WI38 (cell line): ENCODE data around the gene TPI1.

Experiments
- H3K4me3 ChIP-seq: 2 replicates; pipeline ENCODE4 v1.5.1; 2011; ENCODE audit warnings: low read depth, mild to moderate bottlenecking, control low read depth, low read length
- TF ChIP-seq, protein P1 (sequence below): IDR thresholded peaks from 2 replicates; pipeline ENCODE4 v1.5.1; 2012; ENCODE audit warnings: low read depth, mild to moderate bottlenecking, control low read depth, low read length

The TPI1 gene

DNA sequence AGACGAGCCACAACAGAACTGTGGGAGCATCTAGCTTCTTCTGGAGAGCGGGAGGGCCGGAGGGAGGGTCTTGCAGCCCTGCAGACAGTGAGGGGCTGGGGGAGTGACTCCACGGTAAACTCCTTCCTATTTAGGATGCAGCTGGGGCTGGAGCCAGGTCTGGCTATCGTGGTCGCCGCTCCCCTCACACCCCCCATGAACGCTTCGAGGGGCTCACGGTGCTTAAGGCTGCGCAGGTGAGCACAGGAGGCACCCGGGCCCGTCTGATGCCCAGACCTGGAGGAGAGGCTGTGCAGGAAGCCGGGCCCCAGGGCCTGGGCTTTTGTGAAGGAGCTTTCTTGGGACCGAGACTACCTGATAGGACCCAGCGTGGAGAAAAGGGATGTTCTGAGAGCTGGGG, 30.5 kb upstream of the TPI1 start:
- no peak overlapping the region for H3K4me3 ChIP-seq
- TF ChIP-seq, protein P1, sequence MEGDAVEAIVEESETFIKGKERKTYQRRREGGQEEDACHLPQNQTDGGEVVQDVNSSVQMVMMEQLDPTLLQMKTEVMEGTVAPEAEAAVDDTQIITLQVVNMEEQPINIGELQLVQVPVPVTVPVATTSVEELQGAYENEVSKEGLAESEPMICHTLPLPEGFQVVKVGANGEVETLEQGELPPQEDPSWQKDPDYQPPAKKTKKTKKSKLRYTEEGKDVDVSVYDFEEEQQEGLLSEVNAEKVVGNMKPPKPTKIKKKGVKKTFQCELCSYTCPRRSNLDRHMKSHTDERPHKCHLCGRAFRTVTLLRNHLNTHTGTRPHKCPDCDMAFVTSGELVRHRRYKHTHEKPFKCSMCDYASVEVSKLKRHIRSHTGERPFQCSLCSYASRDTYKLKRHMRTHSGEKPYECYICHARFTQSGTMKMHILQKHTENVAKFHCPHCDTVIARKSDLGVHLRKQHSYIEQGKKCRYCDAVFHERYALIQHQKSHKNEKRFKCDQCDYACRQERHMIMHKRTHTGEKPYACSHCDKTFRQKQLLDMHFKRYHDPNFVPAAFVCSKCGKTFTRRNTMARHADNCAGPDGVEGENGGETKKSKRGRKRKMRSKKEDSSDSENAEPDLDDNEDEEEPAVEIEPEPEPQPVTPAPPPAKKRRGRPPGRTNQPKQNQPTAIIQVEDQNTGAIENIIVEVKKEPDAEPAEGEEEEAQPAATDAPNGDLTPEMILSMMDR, result no peak

GRCh38 chr12:6837370-6838060, 29.8 kb upstream of the TPI1 start:
- TF ChIP-seq, protein P1, result no peak

GRCh38 chr12:6838854-6839253, 28.5 kb upstream of the TPI1 start:
- no peak overlapping the region for H3K4me3 ChIP-seq
- TF ChIP-seq, protein P1, result no peak

More at GRCh38 chr12:6837370-6838060, 29.8 kb upstream of the TPI1 start:
- H3K4me3 ChIP-seq, result no peak overlapping the region

DNA sequence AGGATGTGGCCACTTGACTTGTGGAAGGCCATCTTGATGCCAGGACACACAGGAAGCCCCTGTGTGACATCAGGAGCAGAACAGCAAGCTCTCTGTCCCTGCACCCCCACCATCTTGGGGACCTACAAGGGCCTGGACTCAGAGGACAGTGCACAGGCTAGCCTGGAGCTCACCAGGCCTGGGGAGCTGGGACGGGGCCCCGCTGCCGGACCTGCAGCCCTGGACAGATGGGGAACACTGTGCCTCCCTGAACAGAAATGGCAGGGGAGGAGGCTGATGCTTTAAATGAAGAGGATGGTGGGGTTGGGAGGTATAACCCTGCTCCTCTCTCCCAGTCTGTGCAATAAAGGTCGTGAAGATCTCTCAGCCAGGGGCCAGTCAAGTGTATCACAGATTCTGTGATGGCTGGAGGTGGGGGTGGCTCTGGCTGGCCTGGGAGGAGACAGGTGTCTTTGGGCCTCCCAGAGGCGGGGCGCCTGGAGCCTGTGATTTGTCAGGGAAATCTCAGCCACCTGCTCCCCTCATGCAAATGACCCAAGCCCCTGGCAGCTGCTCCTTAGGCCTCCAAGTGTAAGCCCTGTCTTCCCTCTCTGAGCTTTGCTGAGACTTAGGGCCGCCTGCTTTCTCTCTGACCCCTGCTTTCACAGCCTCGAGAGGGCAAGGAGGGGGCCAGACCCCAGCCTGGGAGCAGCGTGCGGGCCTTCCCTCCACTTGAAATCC, 27.7 kb upstream of the TPI1 start:
- no peak overlapping the region for H3K4me3 ChIP-seq
- TF ChIP-seq, protein P1, result no peak

DNA sequence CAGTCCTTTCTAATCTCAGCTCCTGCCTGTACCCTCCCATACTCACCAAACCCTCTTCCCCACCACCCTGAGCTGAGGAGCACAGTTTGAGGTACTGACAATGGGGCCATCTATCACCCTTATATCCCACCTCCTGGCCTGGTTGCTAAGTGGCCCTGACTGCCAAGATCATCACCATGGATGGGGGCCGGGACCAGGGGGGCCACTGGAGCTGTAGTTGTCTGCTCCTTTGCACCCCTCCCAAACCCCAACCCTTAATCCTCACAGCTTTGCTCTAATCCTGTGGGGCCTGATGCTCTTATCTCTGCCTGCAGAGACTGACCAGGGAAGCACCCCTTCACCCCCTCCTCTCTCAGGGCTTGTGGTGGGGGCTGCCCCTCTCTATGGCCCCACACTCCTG, 27.0 kb upstream of the TPI1 start:
- TF ChIP-seq, protein P1, result no peak
- no peak overlapping the region for H3K4me3 ChIP-seq

DNA sequence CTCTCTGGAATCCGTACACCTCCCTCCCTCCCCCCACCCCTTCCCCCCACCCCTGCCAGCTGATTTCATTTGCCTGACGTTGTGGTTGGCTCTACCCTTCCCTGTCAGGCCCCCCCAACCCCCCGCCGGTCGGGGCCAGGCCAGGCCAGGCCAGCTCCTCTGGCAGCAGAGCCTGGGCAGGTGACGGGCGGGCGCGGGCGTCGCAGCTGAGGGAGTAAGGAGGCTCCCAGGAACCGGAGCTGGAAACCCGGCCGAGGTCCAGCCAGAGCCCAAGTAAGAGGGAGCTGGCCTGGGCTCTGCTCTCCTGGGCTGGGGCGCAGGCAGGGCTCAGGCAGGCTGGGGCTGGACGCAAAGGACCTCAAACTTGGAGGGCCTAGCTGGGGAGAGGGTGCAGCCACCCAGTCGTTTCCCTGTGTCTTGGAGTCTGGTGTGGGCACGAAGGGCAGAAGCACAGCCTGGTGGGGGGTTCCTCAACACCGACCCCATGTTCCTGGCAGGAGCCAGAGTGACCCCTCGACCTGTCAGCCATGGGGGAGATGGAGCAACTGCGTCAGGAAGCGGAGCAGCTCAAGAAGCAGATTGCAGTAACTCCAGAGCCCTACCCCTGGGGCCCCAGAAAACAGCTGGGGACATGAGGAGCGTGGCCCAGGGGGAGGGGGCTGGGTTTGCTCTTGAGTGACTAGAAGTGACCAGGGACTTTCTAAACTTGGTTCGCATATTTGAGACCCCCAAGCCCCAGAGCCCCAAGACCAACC, 26.4 kb upstream of the TPI1 start, which contains the start of gene GNB3:
Gene GNB3 (plus strand): TSS at position 165 of the 755 bp plus-strand sequence. CDS start 363 bp downstream, at position 528.
- TF ChIP-seq, protein P1, result no peak
- no peak within 1 kb of the TSS for H3K4me3 ChIP-seq
